GM12878 (cell line): ENCODE results near the gene SUPT4H1. TPM values are rescaled to one million over a fixed set of nuclear protein-coding genes. Genes with fewer than 3 reads are reported as not detected.

Source experiments
- ATAC-seq: fragments of 200-7000 bp; cut with Tn5 transposase; 3 replicates; pipeline ENCODE4 v1.9.1; 2020; ENCODE audit warnings: mild to moderate bottlenecking, moderate library complexity
- BruUV-seq: library from RNA; stranded (reverse); fragments of 400-500 nt; replicated peaks from 2 replicates; lab custom pipeline; 2021; lab: Mats Ljungman, UMichigan
- CTCF ChIA-PET: fragments of 300-600 bp; sonication (Branson Sonifier 250); formaldehyde crosslinking; extraction: SDS; loops from one replicate; lab custom pipeline; 2021; ENCODE audit warnings: inconsistent platforms; lab: Yijun Ruan, JAX
- POLR2A ChIA-PET: fragments of 350-600 bp; formaldehyde crosslinking; extraction: SDS; loops from one replicate; lab custom pipeline; 2021; ENCODE audit warnings: inconsistent platforms; lab: Charles Lee
- RAD21 ChIA-PET: fragments of 300-600 bp; sonication (Branson Sonifier 250); formaldehyde crosslinking; loops from one replicate; lab custom pipeline; 2023; ENCODE audit warnings: antibody characterized with exemption; ENCODE audit not compliant: unreplicated experiment; lab: Charles Lee
- SMC1A ChIA-PET: fragments of 300-600 bp; sonication (Branson Sonifier 250); formaldehyde crosslinking; loops from one replicate; lab custom pipeline; 2023; ENCODE audit not compliant: unreplicated experiment, uncharacterized antibody; lab: Charles Lee
- DNase-seq: peaks from one replicate; pipeline ENCODE4 v3.0.0-alpha.2; 2011; ENCODE audit warnings: low read depth, low spot score
- FAIRE-seq: peaks from 3 replicates; lab custom pipeline; 2011; peaks lifted over from hg19 to GRCh38; lab: Jason Lieb, UNC
- H2AFZ ChIP-seq: 2 replicates; pipeline ENCODE4 v1.6.0; 2011; ENCODE audit warnings: low read depth, low read length, control low read depth; ENCODE audit not compliant: control insufficient read depth
- H3K27ac ChIP-seq: 2 replicates; pipeline ENCODE4 v1.5.1; 2011; ENCODE audit warnings: control low read depth; ENCODE audit not compliant: control insufficient read depth, insufficient read depth
- H3K27me3 ChIP-seq, 2 experiments: replicated peaks in 1 of 2; 2 replicates each; pipeline versions ENCODE4 v1.6.0 to v1.6.1; 2011; ENCODE audit warnings: low read length in 1 of 2; ENCODE audit not compliant: control insufficient read depth in 2 of 2, insufficient read depth in 2 of 2
- H3K36me3 ChIP-seq, 2 experiments: 2 replicates each; pipeline ENCODE4 v1.5.1; 2011; ENCODE audit warnings: low read length in 1 of 2; ENCODE audit not compliant: control insufficient read depth in 2 of 2, insufficient read depth in 2 of 2
- H3K4me1 ChIP-seq: 2 replicates; pipeline ENCODE4 v1.6.1; 2011; ENCODE audit warnings: mild to moderate bottlenecking, low read length, moderate library complexity, mixed read lengths; ENCODE audit not compliant: control insufficient read depth, insufficient read depth
- H3K4me2 ChIP-seq: 2 replicates; pipeline ENCODE4 v1.6.0; 2011; ENCODE audit warnings: control low read depth; ENCODE audit not compliant: control insufficient read depth, insufficient read depth
- H3K4me3 ChIP-seq: fragments of 200-600 bp; sonication (generic); 2 replicates; pipeline ENCODE4 v1.5.1; 2016
- H3K79me2 ChIP-seq: 2 replicates; pipeline ENCODE4 v1.6.0; 2011; ENCODE audit warnings: low read length; ENCODE audit not compliant: control insufficient read depth, insufficient read depth
- H3K9ac ChIP-seq: 2 replicates; pipeline ENCODE4 v1.8.0; 2011; ENCODE audit warnings: low read length, control low read depth, mixed read lengths; ENCODE audit not compliant: control insufficient read depth, insufficient read depth
- H3K9me3 ChIP-seq: replicated peaks from 3 replicates; pipeline ENCODE4 v1.5.1; 2011; ENCODE audit warnings: mild to moderate bottlenecking, low read length; ENCODE audit not compliant: control insufficient read depth, insufficient read depth
- H4K20me1 ChIP-seq: 2 replicates; pipeline ENCODE4 v1.6.0; 2011; ENCODE audit not compliant: control insufficient read depth, insufficient read depth
- CBFB ChIP-seq: IDR thresholded peaks from 2 replicates; pipeline ENCODE4 v1.6.1; 2016; ENCODE audit warnings: antibody characterized with exemption, low read depth
- CBX5 ChIP-seq: sonication (generic); IDR thresholded peaks from 2 replicates; pipeline ENCODE4 v1.6.1; 2016; ENCODE audit warnings: low read depth, moderate library complexity, mild to moderate bottlenecking, inconsistent platforms
- CHD4 ChIP-seq: fragments of 200-600 bp; sonication (generic); IDR thresholded peaks from 2 replicates; pipeline ENCODE4 v1.6.1; 2016; ENCODE audit warnings: mild to moderate bottlenecking
- EGR1 ChIP-seq, 2 experiments: IDR thresholded peaks; 1 replicate in 1 of 2; 2 replicates in 1 of 2; pipeline ENCODE4 v1.6.1; 2011 to 2012; ENCODE audit warnings: low read depth in 2 of 2, low read length in 2 of 2, borderline replicate concordance in 1 of 2, mild to moderate bottlenecking in 1 of 2, moderate library complexity in 1 of 2
- FOXM1 ChIP-seq: IDR thresholded peaks from 2 replicates; pipeline ENCODE4 v1.6.1; 2012; ENCODE audit warnings: low read depth, mild to moderate bottlenecking, inconsistent platforms, low read length, moderate library complexity
- HDAC6 ChIP-seq: fragments of 200-600 bp; sonication (generic); IDR thresholded peaks from one replicate; pipeline ENCODE4 v1.8.0; 2017; ENCODE audit warnings: antibody characterized with exemption; ENCODE audit not compliant: unreplicated experiment
- KDM1A ChIP-seq: fragments of 200-600 bp; sonication (generic); IDR thresholded peaks from 2 replicates; pipeline ENCODE4 v1.6.1; 2016; ENCODE audit warnings: borderline replicate concordance
- MLLT1 ChIP-seq: fragments of 450-650 bp; IDR thresholded peaks from 2 replicates; pipeline ENCODE4 v1.6.1; 2016; ENCODE audit warnings: mild to moderate bottlenecking
- MTA2 ChIP-seq: fragments of 450-650 bp; IDR thresholded peaks from 2 replicates; pipeline ENCODE4 v1.6.1; 2016; ENCODE audit warnings: low read depth, mild to moderate bottlenecking, moderate library complexity
- MTA3 ChIP-seq: IDR thresholded peaks from 2 replicates; pipeline ENCODE4 v1.6.1; 2012; ENCODE audit warnings: low read length, inconsistent platforms, borderline replicate concordance
- NFYA ChIP-seq: IDR thresholded peaks from 2 replicates; pipeline ENCODE4 v1.6.1; 2011; ENCODE audit warnings: low read depth, mild to moderate bottlenecking, low read length, improper control_type of control experiment, borderline replicate concordance
- RCOR1 ChIP-seq: conservative IDR thresholded peaks from 2 replicates; pipeline ENCODE4 v1.6.1; 2012; ENCODE audit warnings: low read depth, low read length, improper control_type of control experiment
- RFX5 ChIP-seq: IDR thresholded peaks from 2 replicates; pipeline ENCODE4 v1.6.1; 2011; ENCODE audit warnings: low read depth, low read length, improper control_type of control experiment
- SMARCA5 ChIP-seq: fragments of 450-650 bp; IDR thresholded peaks from 2 replicates; pipeline ENCODE4 v1.6.1; 2017; ENCODE audit warnings: mild to moderate bottlenecking
- SMC3 ChIP-seq: IDR thresholded peaks from 2 replicates; pipeline ENCODE4 v1.6.1; 2011; ENCODE audit warnings: low read length, improper control_type of control experiment, borderline replicate concordance
- TARDBP ChIP-seq: IDR thresholded peaks from 2 replicates; pipeline ENCODE4 v1.6.1; 2016; ENCODE audit warnings: borderline replicate concordance
- TBL1XR1 ChIP-seq: IDR thresholded peaks from 2 replicates; pipeline ENCODE4 v1.6.1; 2012; ENCODE audit warnings: low read depth, low read length, improper control_type of control experiment
- TCF3 ChIP-seq: IDR thresholded peaks from 2 replicates; pipeline ENCODE4 v1.6.1; 2012; ENCODE audit warnings: low read depth, mild to moderate bottlenecking, low read length, borderline replicate concordance; ENCODE audit not compliant: insufficient read depth
- YBX1 ChIP-seq: fragments of 450-650 bp; IDR thresholded peaks from 2 replicates; pipeline ENCODE4 v1.6.1; 2016; ENCODE audit warnings: antibody characterized with exemption
- ZNF217 ChIP-seq: fragments of 450-650 bp; IDR thresholded peaks from 2 replicates; pipeline ENCODE4 v1.6.1; 2017; ENCODE audit warnings: antibody characterized with exemption, mild to moderate bottlenecking
- WGBS: methylation state at CpG from one replicate; pipeline ENCODE4 v1.1.6; 2016; ENCODE audit warnings: low lambda C conversion rate; ENCODE audit not compliant: insufficient replicate concordance, insufficient coverage; ENCODE audit errors: missing lambda C conversion rate; 5-methylcytosine and 5-hydroxymethylcytosine counted together
- in situ Hi-C: fragments of 300-500 bp; cut with MboI; formaldehyde crosslinking; loops from 9 replicates; pipeline ENCODE4 v1.14.3; 2018; ENCODE audit warnings: mixed read lengths
- intact Hi-C: fragments of 100-400 bp; cut with micrococcal nuclease; formaldehyde crosslinking; loops from one replicate; pipeline ENCODE4 v1.14.2; 2022; ENCODE audit not compliant: unreplicated experiment
- polyA plus RNA-seq, 11 experiments: library from polyadenylated mRNA; depleted of rRNA in 4 of 11; unstranded in 6 of 11; stranded (reverse) in 5 of 11; fragments of >200 nt; fragmentation: Nextera tagmentation in 4 of 11; fragmentation: Illumina TruSeq in 1 of 11; extraction: Ambion mirVana in 4 of 11; extraction: Trizol in 1 of 11; gene quantifications; 1 replicate in 1 of 11; 2 replicates in 10 of 11; pipeline versions ENCODE4 v1.2.1 to v1.2.3, GENCODE V29; 2011 to 2016; ENCODE audit warnings: inconsistent platforms in 2 of 11, missing spikeins in 2 of 11, low read depth in 1 of 11
- total RNA-seq, 4 experiments: library from RNA; depleted of rRNA in 3 of 4; stranded (reverse); fragments of >200 nt in 3 of 4; fragmentation: Illumina TruSeq in 1 of 4; extraction: Trizol in 1 of 4; gene quantifications; 2 replicates each; pipeline versions ENCODE4 v1.2.1 to v1.2.3, GENCODE V29; 2013 to 2021

Gene SUPT4H1
- total and polyA plus RNA-seq, 10 of the 15 experiments (the other 5 are each of a cell fraction or from before 2014, with no cell fraction given), result 83.8 to 293 (median 128) TPM

- no peak for TF ChIP-seq CBX5
- TF ChIP-seq HDAC6, result no peak
- no peak for TF ChIP-seq YBX1
- peak; percentile 99 for TF ChIP-seq MLLT1
- peak in 1 of 2 experiments; percentile 84; a peak in 2 of 3 replicates for TF ChIP-seq EGR1 (IDR thresholded peaks at IDR 0.05; ENCODE audit: borderline replicate concordance in 1 of 2, low read depth in 2 of 2, low read length in 2 of 2)
- TF ChIP-seq TCF3, result peak; percentile 82
- TF ChIP-seq NFYA, result no peak
These were observed 12.9 kb downstream of the SUPT4H1 start (continued) for GRCh38 chr17:58338841-58339754.

GRCh38 chr17:58338454-58338840 lies 13.6 kb downstream of the SUPT4H1 start:
- WGBS, result 0% methylated on average over 3 of the region's 3 CpGs
- Histone ChIP-seq H3K27ac (peak overlapping the region; percentile 100), H3K4me2 (peak overlapping the region; percentile 92), H3K9ac (peak overlapping the region; percentile 99), H3K4me1 (peaks cover 65% of the 10 kb centered on the region), H3K27me3 (no peaks in the 10 kb centered on the region), H3K36me3 (no peaks in the 10 kb centered on the region), H3K79me2 (peaks cover 95% of the 10 kb centered on the region), H2AFZ (no peak overlapping the region), H3K9me3 (no peaks in the 10 kb centered on the region), H4K20me1 (no peaks in the 10 kb centered on the region), H3K4me3 (peak overlapping the region; percentile 81)
- in situ Hi-C loops (loop anchor here (10.0 kb wide), 1 partner anchor 1496 kb away; no protein-coding TSS in a partner anchor), intact Hi-C loops (loop anchor here (1.0 to 5.0 kb wide), 3 partner anchors 78 to 436 kb away; partner anchors contain the start of gene RNF43)
- ChIA-PET POLR2A (interaction anchor here (1.0 to 18.5 kb wide), 10 partner anchors 6 to 293 kb away, joined by 3 to 373 read pairs (median 7); partner anchors contain the start of genes MKS1, RNF43, SUPT4H1 and TSPOAP1), RAD21 (interaction anchor here (1.3 to 18.1 kb wide), 10 partner anchors 11 to 106 kb away, joined by 4 to 323 read pairs (median 10); partner anchors contain the start of genes RNF43, SUPT4H1 and TSPOAP1), SMC1A (interaction anchor here (1.3 to 10.3 kb wide), 10 partner anchors 5 to 77 kb away, joined by 3 to 195 read pairs (median 10); partner anchors contain the start of genes RNF43, SUPT4H1 and TSPOAP1), CTCF (interaction anchor here (1.4 to 4.3 kb wide), 5 partner anchors 7 to 77 kb away, joined by 6 to 53 read pairs (median 20); partner anchors contain the start of genes RNF43 and TSPOAP1)
- no peak for DNase-seq
- BruUV-seq, result no TSS peak
- peak; percentile 0 for ATAC-seq
- FAIRE-seq, result no peak
- TF ChIP-seq MTA3 (no peak), TBL1XR1 (no peak), RCOR1 (peak; percentile 90; the same call in 1 of the 2 replicates), ZNF217 (peak; percentile 98), KDM1A (peak; percentile 64; the same call in 1 of the 2 replicates), MTA2 (no peak), TARDBP (no peak), FOXM1 (no peak), RFX5 (0 out of 2 replicates have a peak, but pooled peaks have one; percentile 10), CBFB (no peak; the same call in 1 of the 2 replicates), SMC3 (0 out of 2 replicates have a peak, but pooled peaks have one; percentile 20), SMARCA5 (peak; percentile 98), CHD4 (peak; percentile 89; the same call in 1 of the 2 replicates)
